SU-DHL-6 (cell line): ENCODE measurements around the gene GHRH.

Experiments
- EZH2phosphoT487 ChIP-seq: fragments of 200-600 bp; sonication (generic), shearing (Covaris generic); conservative IDR thresholded peaks from 2 replicates; pipeline ENCODE4 v1.6.1; 2018; ENCODE audit warnings: mild to moderate bottlenecking, antibody characterized with exemption, low read length, moderate library complexity, mixed read lengths
- TF ChIP-seq, protein P1 (sequence below): fragments of 200-600 bp; sonication (generic); IDR thresholded peaks from one replicate; pipeline ENCODE4 v1.5.1; 2017; ENCODE audit warnings: antibody characterized with exemption, mild to moderate bottlenecking, low read length, moderate library complexity; ENCODE audit not compliant: insufficient read depth, poor library complexity, severe bottlenecking

- TF ChIP-seq, protein P1, sequence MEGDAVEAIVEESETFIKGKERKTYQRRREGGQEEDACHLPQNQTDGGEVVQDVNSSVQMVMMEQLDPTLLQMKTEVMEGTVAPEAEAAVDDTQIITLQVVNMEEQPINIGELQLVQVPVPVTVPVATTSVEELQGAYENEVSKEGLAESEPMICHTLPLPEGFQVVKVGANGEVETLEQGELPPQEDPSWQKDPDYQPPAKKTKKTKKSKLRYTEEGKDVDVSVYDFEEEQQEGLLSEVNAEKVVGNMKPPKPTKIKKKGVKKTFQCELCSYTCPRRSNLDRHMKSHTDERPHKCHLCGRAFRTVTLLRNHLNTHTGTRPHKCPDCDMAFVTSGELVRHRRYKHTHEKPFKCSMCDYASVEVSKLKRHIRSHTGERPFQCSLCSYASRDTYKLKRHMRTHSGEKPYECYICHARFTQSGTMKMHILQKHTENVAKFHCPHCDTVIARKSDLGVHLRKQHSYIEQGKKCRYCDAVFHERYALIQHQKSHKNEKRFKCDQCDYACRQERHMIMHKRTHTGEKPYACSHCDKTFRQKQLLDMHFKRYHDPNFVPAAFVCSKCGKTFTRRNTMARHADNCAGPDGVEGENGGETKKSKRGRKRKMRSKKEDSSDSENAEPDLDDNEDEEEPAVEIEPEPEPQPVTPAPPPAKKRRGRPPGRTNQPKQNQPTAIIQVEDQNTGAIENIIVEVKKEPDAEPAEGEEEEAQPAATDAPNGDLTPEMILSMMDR: no peak
- no peak for TF ChIP-seq EZH2phosphoT487
Observed at GRCh38 chr20:37277253-37277593, 15.6 kb upstream of the GHRH start.
